ENCODE data around the gene ATOH1.

Gene ATOH1

GRCh38 chr4:93834249-93835066 lies 5.9 kb downstream of the ATOH1 start:
- no peak for DNase-seq (ENCODE audit: low spot score)

GRCh38 chr4:93835929-93836328 lies 7.4 kb downstream of the ATOH1 start:
- DNase-seq (ENCODE audit: low spot score) = no peak

GRCh38 chr4:93839704-93840103 lies 11.2 kb downstream of the ATOH1 start:
- DNase-seq (ENCODE audit: low spot score) = no peak

- DNase-seq (ENCODE audit: low spot score) = no peak
Measured at GRCh38 chr4:93841803-93842345, 13.3 kb downstream of the ATOH1 start.

GRCh38 chr4:93842601-93843252 lies 14.2 kb downstream of the ATOH1 start:
- no peak for DNase-seq (ENCODE audit: low spot score)

GRCh38 chr4:93843772-93844171 lies 15.2 kb downstream of the ATOH1 start:
- DNase-seq (ENCODE audit: low spot score) = no peak

GRCh38 chr4:93852680-93853079 lies 24.1 kb downstream of the ATOH1 start:
- no peak for DNase-seq (ENCODE audit: low spot score)

GRCh38 chr4:93855926-93856325 lies 27.4 kb downstream of the ATOH1 start:
- DNase-seq (ENCODE audit: low spot score) = no peak

GRCh38 chr4:93865650-93866049 lies 37.1 kb downstream of the ATOH1 start:
- no peak for DNase-seq (ENCODE audit: low spot score)

- DNase-seq (ENCODE audit: low spot score) = no peak
Measured at GRCh38 chr4:93867416-93868001, 39.0 kb downstream of the ATOH1 start.

- no peak for DNase-seq (ENCODE audit: low spot score)
Measured at GRCh38 chr4:93870876-93871458, 42.4 kb downstream of the ATOH1 start.

GRCh38 chr4:93876754-93877153 lies 48.2 kb downstream of the ATOH1 start:
- no peak for DNase-seq (ENCODE audit: low spot score)

- DNase-seq (ENCODE audit: low spot score) = no peak
Measured at GRCh38 chr4:93878566-93878965, 50.0 kb downstream of the ATOH1 start.

- DNase-seq (ENCODE audit: low spot score) = no peak
Measured at GRCh38 chr4:93879919-93880318, 51.4 kb downstream of the ATOH1 start.

Measured in AG08395 (cell line).